KMS-11 (cell line): ENCODE results near the gene ENTPD2.

Experiments
- H2AFZ ChIP-seq: fragments of 200-600 bp; sonication (generic); 2 replicates; pipeline ENCODE4 v1.6.1; 2016; ENCODE audit warnings: antibody characterized with exemption, mixed run types, low read depth
- H3K27ac ChIP-seq: fragments of 200-600 bp; sonication (generic); 2 replicates; pipeline ENCODE4 v1.6.1; 2016; ENCODE audit warnings: mild to moderate bottlenecking, mixed run types
- H3K27me3 ChIP-seq: fragments of 200-600 bp; sonication (generic); 2 replicates; pipeline ENCODE4 v1.6.1; 2017; ENCODE audit warnings: mild to moderate bottlenecking, low read depth, mixed run types, moderate library complexity; ENCODE audit not compliant: insufficient read depth
- H3K36me3 ChIP-seq: fragments of 200-600 bp; sonication (generic); 2 replicates; pipeline ENCODE4 v1.6.1; 2017; ENCODE audit warnings: mild to moderate bottlenecking, mixed run types; ENCODE audit not compliant: insufficient read depth
- H3K4me1 ChIP-seq: fragments of 200-600 bp; sonication (generic); 2 replicates; pipeline ENCODE4 v1.6.1; 2016; ENCODE audit warnings: mild to moderate bottlenecking, low read depth, mixed run types; ENCODE audit not compliant: poor library complexity, severe bottlenecking
- H3K4me2 ChIP-seq: fragments of 200-600 bp; sonication (generic); 2 replicates; pipeline ENCODE4 v1.7.0; 2016; ENCODE audit warnings: mild to moderate bottlenecking, mixed run types
- H3K4me3 ChIP-seq: fragments of 200-600 bp; sonication (generic); IDR thresholded peaks from 2 replicates; pipeline ENCODE4 v1.6.1; 2017; ENCODE audit warnings: low read depth, low read length, mixed read lengths; ENCODE audit not compliant: insufficient read depth
- H3K79me2 ChIP-seq: fragments of 200-600 bp; sonication (generic); 2 replicates; pipeline ENCODE4 v1.6.1; 2016; ENCODE audit warnings: low read depth, mixed run types; ENCODE audit not compliant: insufficient read depth
- H3K9ac ChIP-seq: fragments of 200-600 bp; sonication (generic); 2 replicates; pipeline ENCODE4 v1.6.1; 2016; ENCODE audit warnings: mild to moderate bottlenecking, mixed run types
- H4K20me1 ChIP-seq: fragments of 200-600 bp; sonication (generic); 2 replicates; pipeline ENCODE4 v1.6.1; 2016; ENCODE audit warnings: mild to moderate bottlenecking, mixed run types; ENCODE audit not compliant: insufficient read depth
- TF ChIP-seq, protein P1 (sequence below): fragments of 200-600 bp; sonication (generic); conservative IDR thresholded peaks from 2 replicates; pipeline ENCODE4 v1.6.1; 2017; ENCODE audit warnings: low read depth, mild to moderate bottlenecking, antibody characterized with exemption, low read length, moderate library complexity, mixed read lengths

ENTPD2 gene

GRCh38 chr9:137031904-137032640 lies 21.8 kb downstream of the ENTPD2 start, which contains the start of gene FUT7:
FUT7 (minus strand) TSS chr9:137032088; CDS start chr9:137031991, 97 bp downstream.
- Histone ChIP-seq H3K4me2 (no peak within 1 kb of the TSS; the same call in 1 of the 2 replicates), H3K27ac (no peak within 1 kb of the TSS), H3K9ac (no peak within 1 kb of the TSS)

DNA sequence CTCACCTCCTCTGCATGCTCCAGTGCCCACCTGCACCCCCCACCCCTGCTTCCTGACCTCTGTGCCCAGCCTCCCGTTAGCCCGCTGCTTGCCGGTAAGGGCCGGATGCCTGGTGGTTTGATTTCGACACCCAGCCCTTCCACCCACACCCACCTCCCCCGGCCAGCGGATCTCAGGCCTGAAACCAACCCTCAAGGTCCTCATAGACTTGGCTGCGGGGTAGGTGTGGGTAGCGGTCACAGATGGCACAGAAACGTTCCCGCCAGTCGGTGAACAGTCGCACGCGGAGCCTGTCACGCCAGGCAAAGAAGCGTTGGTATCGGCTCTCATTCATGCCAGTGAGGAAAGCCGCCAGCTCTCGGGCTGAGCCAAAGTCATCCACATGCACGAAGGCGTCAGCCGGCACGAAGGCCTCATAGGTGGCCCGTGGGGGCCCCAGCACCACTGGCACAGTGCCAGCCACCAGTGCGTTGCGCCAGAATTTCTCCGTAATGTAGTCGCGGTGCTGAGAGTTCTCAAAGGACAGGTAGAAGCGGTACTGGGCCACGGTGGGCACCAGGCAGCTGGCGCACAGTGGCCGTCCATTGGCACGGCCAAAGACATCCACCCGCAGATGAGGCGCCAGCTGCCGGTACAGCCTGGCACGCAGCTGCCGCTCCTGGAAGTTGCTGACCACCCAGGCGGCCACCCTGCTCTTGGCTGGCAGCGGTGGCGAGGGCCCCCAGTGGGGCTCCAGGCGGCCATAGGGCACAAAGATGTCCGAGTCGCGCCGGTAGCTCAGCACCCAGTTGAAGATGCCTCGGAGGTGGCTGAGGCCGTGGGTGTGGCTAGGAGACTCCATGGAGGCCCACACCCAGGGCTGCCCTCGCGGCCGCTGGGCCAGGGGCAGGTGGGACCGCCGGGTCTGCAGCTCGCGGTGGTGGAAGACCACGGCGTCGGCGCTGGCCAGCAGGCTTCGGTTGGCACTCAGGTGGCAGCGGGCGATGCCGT lies 23.0 kb downstream of the ENTPD2 start:
- Histone ChIP-seq H3K27me3 (peaks cover 8% of the 10 kb centered on the region; the same call in 1 of the 2 replicates), H3K36me3 (no peaks in the 10 kb centered on the region), H3K4me1 (peaks cover 44% of the 10 kb centered on the region), H2AFZ (no peak overlapping the region), H3K79me2 (no peaks in the 10 kb centered on the region), H3K27ac (no peak overlapping the region), H4K20me1 (no peaks in the 10 kb centered on the region), H3K4me3 (no peak overlapping the region), H3K4me2 (peak overlapping the region; percentile 29; the same call in 1 of the 2 replicates), H3K9ac (no peak overlapping the region)
- TF ChIP-seq, protein P1, sequence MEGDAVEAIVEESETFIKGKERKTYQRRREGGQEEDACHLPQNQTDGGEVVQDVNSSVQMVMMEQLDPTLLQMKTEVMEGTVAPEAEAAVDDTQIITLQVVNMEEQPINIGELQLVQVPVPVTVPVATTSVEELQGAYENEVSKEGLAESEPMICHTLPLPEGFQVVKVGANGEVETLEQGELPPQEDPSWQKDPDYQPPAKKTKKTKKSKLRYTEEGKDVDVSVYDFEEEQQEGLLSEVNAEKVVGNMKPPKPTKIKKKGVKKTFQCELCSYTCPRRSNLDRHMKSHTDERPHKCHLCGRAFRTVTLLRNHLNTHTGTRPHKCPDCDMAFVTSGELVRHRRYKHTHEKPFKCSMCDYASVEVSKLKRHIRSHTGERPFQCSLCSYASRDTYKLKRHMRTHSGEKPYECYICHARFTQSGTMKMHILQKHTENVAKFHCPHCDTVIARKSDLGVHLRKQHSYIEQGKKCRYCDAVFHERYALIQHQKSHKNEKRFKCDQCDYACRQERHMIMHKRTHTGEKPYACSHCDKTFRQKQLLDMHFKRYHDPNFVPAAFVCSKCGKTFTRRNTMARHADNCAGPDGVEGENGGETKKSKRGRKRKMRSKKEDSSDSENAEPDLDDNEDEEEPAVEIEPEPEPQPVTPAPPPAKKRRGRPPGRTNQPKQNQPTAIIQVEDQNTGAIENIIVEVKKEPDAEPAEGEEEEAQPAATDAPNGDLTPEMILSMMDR = no peak

More at GRCh38 chr9:137031904-137032640, 21.8 kb downstream of the ENTPD2 start, which contains the start of gene FUT7:
- H2AFZ ChIP-seq = no peak within 1 kb of the TSS
- H4K20me1 ChIP-seq = no peaks in the 10 kb centered on the region
- H3K36me3 ChIP-seq = no peaks in the 10 kb centered on the region
- H3K4me1 ChIP-seq = peaks cover 44% of the 10 kb centered on the region
- TF ChIP-seq, protein P1 = no peak
- no peak within 1 kb of the TSS for H3K4me3 ChIP-seq
- peaks cover 13% of the 10 kb centered on the region; the same call in 1 of the 2 replicates for H3K27me3 ChIP-seq
- no peaks in the 10 kb centered on the region for H3K79me2 ChIP-seq

DNA sequence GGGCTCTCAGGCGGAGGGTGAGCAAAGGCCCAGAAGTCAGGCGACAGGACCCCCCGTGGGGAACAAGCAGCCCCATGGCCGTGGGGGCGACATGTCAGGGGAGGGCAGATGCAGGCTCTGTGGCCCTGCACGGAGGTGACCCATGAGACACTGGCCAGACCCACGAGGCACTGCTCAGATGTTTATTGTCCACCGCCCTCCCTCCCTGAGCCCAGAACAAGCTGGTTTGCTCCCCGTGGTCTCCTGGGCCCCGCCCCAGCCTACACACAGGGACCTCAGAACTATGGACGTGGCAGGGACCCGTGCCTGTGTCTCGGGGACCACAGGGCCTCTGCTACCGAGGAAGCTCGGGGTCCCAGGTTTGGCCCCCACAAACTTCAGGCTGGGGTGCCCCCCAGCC lies 23.9 kb downstream of the ENTPD2 start:
- TF ChIP-seq, protein P1 = no peak
- H3K27me3 ChIP-seq = peaks cover 8% of the 10 kb centered on the region; the same call in 1 of the 2 replicates
- peaks cover 38% of the 10 kb centered on the region for H3K4me1 ChIP-seq
- no peak overlapping the region for H2AFZ ChIP-seq
- H3K27ac ChIP-seq = no peak overlapping the region
- no peak overlapping the region; the same call in 1 of the 2 replicates for H3K4me2 ChIP-seq
- H3K4me3 ChIP-seq = no peak overlapping the region
- no peaks in the 10 kb centered on the region for H3K79me2 ChIP-seq
- H4K20me1 ChIP-seq = no peaks in the 10 kb centered on the region
- no peaks in the 10 kb centered on the region for H3K36me3 ChIP-seq
- H3K9ac ChIP-seq = no peak overlapping the region
